HCT116 (cell line): ENCODE measurements around the gene ZFAND6. TPM values are rescaled to one million over a fixed set of nuclear protein-coding genes. Genes with fewer than 3 reads are reported as not detected.

Source experiments
- ATAC-seq: fragments of 200-7000 bp; cut with Tn5 transposase; 2 replicates; pipeline ENCODE4 v1.9.1; 2020; ENCODE audit warnings: mild to moderate bottlenecking, moderate library complexity
- BruUV-seq: library from RNA; stranded (reverse); fragments of 400-500 nt; replicated peaks from 2 replicates; lab custom pipeline; 2021; lab: Mats Ljungman, UMichigan
- CTCF ChIA-PET: fragments of 300-600 bp; sonication (Branson Sonifier 250); formaldehyde crosslinking; loops from one replicate; lab custom pipeline; 2021; ENCODE audit warnings: antibody characterized with exemption; lab: Charles Lee
- POLR2A ChIA-PET: fragments of 300-600, 350-600 bp; sonication (Branson Sonifier 250); formaldehyde crosslinking; loops from one replicate; lab custom pipeline; 2021; ENCODE audit warnings: antibody characterized with exemption; lab: Charles Lee
- RAD21 ChIA-PET, 2 experiments: fragments of 300-600 bp; sonication (Branson Sonifier 250); formaldehyde crosslinking; loops; one replicate each; lab custom pipeline; 2023; ENCODE audit warnings: low total read pairs in 2 of 2; ENCODE audit not compliant: uncharacterized antibody in 2 of 2, unreplicated experiment in 2 of 2, low non-redundant PET in 1 of 2; lab: Charles Lee
- DNase-seq: peaks from one replicate; pipeline ENCODE4 v3.0.0-alpha.2; 2010; ENCODE audit warnings: low read depth, low spot score
- H2AFZ ChIP-seq: fragments of 200-600 bp; shearing (Covaris generic), sonication (generic); 2 replicates; pipeline ENCODE4 v1.6.1; 2017; ENCODE audit warnings: low read depth, mixed run types, mixed read lengths, antibody characterized with exemption, low read length; ENCODE audit not compliant: poor library complexity, severe bottlenecking
- H3K27ac ChIP-seq: 2 replicates; pipeline ENCODE4 v1.5.1; 2012; ENCODE audit warnings: low read depth, low read length
- H3K27me3 ChIP-seq: fragments of 200-600 bp; sonication (generic); 2 replicates; pipeline ENCODE4 v1.6.1; 2016; ENCODE audit warnings: mixed run types, low read length, mixed read lengths; ENCODE audit not compliant: insufficient read depth
- H3K36me3 ChIP-seq, 2 experiments: fragments of 200-500 bp in 1 of 2; fragments of 200-600 bp in 1 of 2; sonication (Bioruptor generic) in 1 of 2; sonication (generic) in 1 of 2; 2 replicates each; pipeline versions ENCODE4 v1.5.1 to v1.6.1; 2014 to 2016; ENCODE audit warnings: low read length in 2 of 2, inconsistent platforms in 1 of 2, mixed read lengths in 1 of 2, mixed run types in 1 of 2; ENCODE audit not compliant: insufficient read depth in 2 of 2, control insufficient read depth in 1 of 2
- H3K4me1 ChIP-seq, 2 experiments: fragments of 200-600 bp in 1 of 2; sonication (generic) in 1 of 2; 2 replicates each; pipeline versions ENCODE4 v1.5.1 to v1.6.1; 2012 to 2017; ENCODE audit warnings: low read length in 2 of 2, inconsistent platforms in 1 of 2, mild to moderate bottlenecking in 1 of 2, mixed read lengths in 1 of 2, mixed run types in 1 of 2, moderate library complexity in 1 of 2; ENCODE audit not compliant: insufficient read depth in 2 of 2, control insufficient read depth in 1 of 2
- H3K4me2 ChIP-seq: fragments of 200-600 bp; sonication (generic); 2 replicates; pipeline ENCODE4 v1.6.1; 2017; ENCODE audit warnings: mixed run types, low read length, mixed read lengths
- H3K4me3 ChIP-seq, 2 experiments: fragments of 200-600 bp in 1 of 2; sonication (generic) in 1 of 2; replicated peaks in 1 of 2; 2 replicates each; pipeline ENCODE4 v1.5.1; 2011 to 2016; ENCODE audit warnings: low read length in 2 of 2, control low read depth in 1 of 2, low read depth in 1 of 2, mild to moderate bottlenecking in 1 of 2, mixed read lengths in 1 of 2, mixed run types in 1 of 2
- H3K79me2 ChIP-seq: fragments of 200-600 bp; sonication (generic); 2 replicates; pipeline ENCODE4 v1.6.1; 2017; ENCODE audit warnings: mild to moderate bottlenecking, mixed run types, low read length, moderate library complexity, mixed read lengths; ENCODE audit not compliant: insufficient read depth
- H3K9ac ChIP-seq: fragments of 200-600 bp; sonication (generic); 2 replicates; pipeline ENCODE4 v1.6.1; 2016; ENCODE audit warnings: low read length, mixed read lengths
- H3K9me2 ChIP-seq: fragments of 200-600 bp; sonication (generic), shearing (Covaris generic); 2 replicates; pipeline ENCODE4 v1.6.1; 2017; ENCODE audit warnings: mixed run types, mild to moderate bottlenecking, moderate library complexity; ENCODE audit not compliant: insufficient read depth
- H3K9me3 ChIP-seq, 2 experiments: fragments of 200-500 bp in 1 of 2; fragments of 200-600 bp in 1 of 2; sonication (Bioruptor generic) in 1 of 2; sonication (generic) in 1 of 2; 2 replicates each; pipeline ENCODE4 v1.6.1; 2014 to 2017; ENCODE audit warnings: low read length in 2 of 2, mixed read lengths in 2 of 2, inconsistent platforms in 1 of 2, low read depth in 1 of 2, mild to moderate bottlenecking in 1 of 2, mixed run types in 1 of 2, moderate library complexity in 1 of 2; ENCODE audit not compliant: control insufficient read depth in 1 of 2, insufficient read depth in 1 of 2
- H4K20me1 ChIP-seq: fragments of 200-600 bp; sonication (generic), shearing (Covaris generic); 2 replicates; pipeline ENCODE4 v1.6.1; 2017; ENCODE audit warnings: mixed run types, mild to moderate bottlenecking, moderate library complexity; ENCODE audit not compliant: insufficient read depth
- ATF3 ChIP-seq: IDR thresholded peaks from 2 replicates; pipeline ENCODE4 v1.6.1; 2012
- CEBPB ChIP-seq: IDR thresholded peaks from 2 replicates; pipeline ENCODE4 v1.6.1; 2012; ENCODE audit warnings: low read depth
- JUND ChIP-seq: IDR thresholded peaks from 2 replicates; pipeline ENCODE4 v1.6.1; 2012
- POLR2A ChIP-seq: IDR thresholded peaks from 2 replicates; pipeline ENCODE4 v1.7.0; 2011; ENCODE audit warnings: borderline replicate concordance; ENCODE audit not compliant: insufficient read depth, insufficient read length; ENCODE audit errors: extremely low read depth
- SP1 ChIP-seq: IDR thresholded peaks from 2 replicates; pipeline ENCODE4 v1.6.1; 2012; ENCODE audit warnings: low read depth
- SRF ChIP-seq: IDR thresholded peaks from 2 replicates; pipeline ENCODE4 v1.6.1; 2012; ENCODE audit warnings: low read depth
- ZBTB33 ChIP-seq: IDR thresholded peaks from 2 replicates; pipeline ENCODE4 v1.6.1; 2011; ENCODE audit warnings: mild to moderate bottlenecking, low read length, moderate library complexity; ENCODE audit not compliant: insufficient replicate concordance; ENCODE audit errors: extremely low read depth
- ZFX ChIP-seq: fragments of 450-650 bp; IDR thresholded peaks from 2 replicates; pipeline ENCODE4 v1.6.1; 2017
- intact Hi-C: fragments of 100-400 bp; cut with micrococcal nuclease; formaldehyde crosslinking; loops from 2 replicates; pipeline ENCODE4 v1.10.0; 2022
- total RNA-seq: library from RNA; stranded (reverse); gene quantifications from one replicate; pipeline ENCODE4 v1.2.1, GENCODE V29; 2021; ENCODE audit not compliant: unreplicated experiment

The ZFAND6 gene
- total RNA-seq, 1 experiment from 2014 or later: 51.3 TPM

- TF ChIP-seq ATF3 (no peak), SRF (no peak), ZFX (no peak), JUND (no peak), CEBPB (no peak), POLR2A (no peak)
Measured at GRCh38 chr15:80142646-80143045, 83.2 kb downstream of the ZFAND6 start (continued).

GRCh38 chr15:80151148-80151547 is 91.7 kb downstream of the ZFAND6 start:
- ChIA-PET POLR2A (no interaction called here), CTCF (no interaction called here), RAD21 (no interaction called here)
- Histone ChIP-seq H3K9ac (no peak overlapping the region), H3K36me3 (no peaks in the 10 kb centered on the region), H3K27me3 (no peaks in the 10 kb centered on the region), H3K4me3 (no peak overlapping the region), H4K20me1 (no peaks in the 10 kb centered on the region), H3K9me2 (no peaks in the 10 kb centered on the region), H3K79me2 (no peaks in the 10 kb centered on the region), H3K4me1 (peaks cover 12 to 25% of the 10 kb centered on the region in 2 experiments; a peak in 3 of 4 replicates), H3K9me3 (no peaks in the 10 kb centered on the region), H2AFZ (no peak overlapping the region), H3K27ac (no peak overlapping the region), H3K4me2 (no peak overlapping the region)
- ATAC-seq (no peak), DNase-seq (no peak)
- intact Hi-C loops: loop anchor here (5.0 kb wide), 1 partner anchor 79 kb away; no protein-coding TSS in a partner anchor
- BruUV-seq: no TSS peak
- TF ChIP-seq ATF3 (no peak), SP1 (no peak), ZBTB33 (no peak)
